T1000 (cell line): ENCODE measurements around the gene B3GNT4.
"Not testable (repeated sequence)": the region's sequence is repeated elsewhere in the genome, so short reads cannot be mapped to it uniquely, and the experiment has no call there.

Experiments used
- DNase-seq: peaks from one replicate; lab custom pipeline; 2025; ENCODE audit warnings: mixed read lengths; lab: John Stamatoyannopoulos, UW

The B3GNT4 gene

DNA sequence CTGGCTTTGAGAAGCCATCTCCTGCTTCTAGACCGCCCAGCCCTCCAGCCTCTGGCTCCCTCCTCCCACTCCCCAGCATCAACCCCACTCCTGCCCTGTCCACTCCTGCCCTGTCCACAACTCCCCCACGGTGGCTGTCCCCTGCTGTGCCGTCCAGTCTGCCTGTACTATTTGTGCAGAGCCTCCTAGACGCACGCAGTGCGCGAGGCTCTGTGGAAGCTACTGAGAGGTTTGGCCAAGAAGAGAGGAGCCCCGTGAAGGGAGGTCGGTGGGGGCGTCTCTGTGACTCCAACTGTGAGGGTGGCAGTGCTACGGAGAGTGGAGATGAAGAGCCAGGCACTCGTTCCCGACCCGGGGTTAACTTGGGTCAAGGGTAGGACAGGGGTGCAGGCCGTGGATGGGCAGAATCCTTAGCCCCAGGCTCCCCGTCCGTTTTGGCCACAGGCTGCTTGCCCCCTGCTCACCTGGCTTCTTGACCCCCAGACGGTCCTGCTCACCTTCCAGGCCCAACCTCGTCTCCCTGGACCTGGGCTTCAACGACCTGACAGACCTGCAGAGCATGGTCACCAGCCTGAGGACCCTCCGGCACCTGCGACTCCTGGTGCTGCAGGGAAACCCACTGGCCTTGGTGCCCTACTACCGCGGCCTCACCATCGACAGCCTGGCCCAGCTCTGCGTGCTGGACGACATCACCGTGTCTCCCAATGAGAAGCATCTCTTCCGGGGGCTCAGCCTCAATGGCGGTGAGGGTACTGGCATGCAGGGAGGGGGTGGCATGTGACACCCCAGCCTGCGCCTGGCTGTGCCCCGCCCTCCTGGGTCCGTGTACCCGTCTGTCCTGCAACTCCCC lies 13.7 kb upstream of the B3GNT4 start:
- no peak for DNase-seq

DNA sequence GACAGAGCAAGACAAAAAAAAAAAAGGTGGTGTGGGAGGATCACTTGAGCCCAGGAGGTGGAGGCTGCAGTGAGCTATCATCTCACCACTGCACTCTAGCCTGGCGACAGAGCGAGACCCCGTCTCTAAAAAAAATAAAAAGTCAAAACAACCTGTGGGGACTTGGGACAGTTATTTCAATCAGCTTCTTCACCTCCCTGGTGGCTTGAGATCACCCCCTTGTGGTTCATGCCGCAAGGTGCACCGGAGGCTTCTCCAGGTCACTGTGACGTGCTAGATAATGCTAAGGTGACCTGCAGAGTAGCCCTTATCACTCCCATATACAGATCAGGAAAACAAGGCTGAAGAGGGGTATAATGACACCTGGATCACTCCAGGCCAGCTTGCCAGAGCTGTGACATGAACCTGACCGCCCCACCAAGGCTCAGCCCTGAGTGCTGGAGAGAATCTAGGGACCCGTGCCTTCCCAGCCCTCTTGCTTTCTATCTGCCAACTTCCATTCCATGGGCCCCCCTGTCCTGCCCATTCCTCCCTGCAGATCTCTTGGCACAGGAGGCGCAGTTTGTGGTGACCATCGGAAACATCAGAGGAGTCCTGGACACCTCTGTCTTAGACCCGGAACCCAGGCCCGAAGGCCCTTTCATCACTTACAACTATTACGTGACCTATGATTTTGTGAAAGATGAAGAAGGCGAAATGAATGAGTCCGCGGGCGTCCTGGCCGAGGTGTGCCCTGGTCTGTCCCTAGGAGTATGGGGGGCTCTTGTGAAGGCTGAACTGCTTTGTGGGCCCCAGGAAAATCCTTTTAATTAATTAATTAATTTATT lies 12.5 kb upstream of the B3GNT4 start:
- peak; percentile 69 for DNase-seq

DNA sequence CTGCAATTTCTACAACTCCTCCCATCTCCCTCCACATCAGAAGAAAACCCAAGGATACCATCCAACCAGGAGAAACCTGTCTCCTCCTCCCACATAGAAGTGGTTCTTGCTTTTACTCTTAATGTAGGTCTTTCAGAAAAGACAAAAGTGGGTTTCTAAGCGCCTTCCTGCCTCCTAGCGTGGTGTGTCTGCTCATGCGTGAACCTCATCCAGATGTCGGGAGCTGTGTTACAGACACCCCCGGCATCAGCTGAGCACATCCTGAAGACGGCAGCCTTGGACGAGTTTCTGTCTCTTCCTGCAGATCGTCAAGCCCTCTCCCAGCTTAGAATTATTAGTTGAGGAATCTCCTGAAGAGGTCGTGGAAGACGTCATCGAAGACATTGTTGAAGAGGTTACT lies 11.1 kb upstream of the B3GNT4 start:
- DNase-seq: no peak

DNA sequence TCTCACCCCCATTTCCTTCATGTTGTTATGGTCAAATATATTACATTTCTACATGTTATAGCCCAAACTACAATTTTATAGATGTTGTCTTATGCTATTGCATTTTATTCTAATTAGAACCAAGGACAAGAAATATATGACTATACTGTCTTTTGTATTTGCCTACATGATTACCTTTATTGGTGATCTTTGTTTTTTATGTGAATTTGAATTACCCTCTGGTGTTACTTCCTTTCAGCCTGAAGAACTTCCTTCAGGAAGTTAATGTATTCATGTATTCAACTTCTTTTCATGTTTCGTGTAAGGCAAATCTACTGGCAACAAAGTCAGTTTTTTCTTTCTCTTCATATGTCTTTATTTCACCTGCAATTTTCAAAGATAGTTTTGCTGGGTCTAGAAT lies 8.7 kb upstream of the B3GNT4 start:
- no peak for DNase-seq

DNA sequence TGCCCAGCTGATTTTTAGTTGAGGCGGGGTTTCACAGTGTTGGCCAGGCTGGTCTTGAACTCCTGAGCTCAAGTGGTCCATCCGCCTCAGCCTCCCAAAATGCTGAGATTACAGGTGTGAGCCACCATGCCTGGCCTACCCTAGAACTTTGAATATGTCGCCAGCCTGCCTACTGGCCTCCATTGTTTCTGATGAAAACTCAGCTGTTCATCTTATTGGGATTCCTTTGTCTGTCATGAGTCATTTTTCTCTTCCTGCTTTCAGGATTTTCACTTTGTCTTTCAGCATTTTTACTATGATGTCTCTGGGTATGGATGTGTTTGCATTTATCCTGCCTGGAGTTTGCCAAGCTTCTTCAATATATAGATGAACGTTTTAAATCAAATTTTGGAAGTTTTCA lies 8.1 kb upstream of the B3GNT4 start:
- no peak for DNase-seq

DNA sequence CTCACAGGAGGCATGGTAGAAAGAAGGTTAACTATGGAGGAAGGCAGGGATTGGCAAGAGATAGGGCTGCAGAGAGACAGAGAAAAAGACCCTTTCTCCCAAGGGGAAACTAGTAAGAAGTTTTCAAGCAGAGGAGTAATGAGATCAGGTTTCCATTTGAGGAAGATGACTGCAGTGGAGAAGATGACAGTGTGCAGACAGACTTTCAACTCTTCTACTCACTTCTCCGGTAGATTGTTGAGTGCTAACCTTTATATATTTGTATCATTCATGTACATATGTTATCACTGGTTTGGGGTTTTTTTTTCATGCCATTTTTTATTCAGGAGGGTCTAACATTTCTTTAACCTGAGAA lies 5.9 kb upstream of the B3GNT4 start:
- no peak for DNase-seq

DNA sequence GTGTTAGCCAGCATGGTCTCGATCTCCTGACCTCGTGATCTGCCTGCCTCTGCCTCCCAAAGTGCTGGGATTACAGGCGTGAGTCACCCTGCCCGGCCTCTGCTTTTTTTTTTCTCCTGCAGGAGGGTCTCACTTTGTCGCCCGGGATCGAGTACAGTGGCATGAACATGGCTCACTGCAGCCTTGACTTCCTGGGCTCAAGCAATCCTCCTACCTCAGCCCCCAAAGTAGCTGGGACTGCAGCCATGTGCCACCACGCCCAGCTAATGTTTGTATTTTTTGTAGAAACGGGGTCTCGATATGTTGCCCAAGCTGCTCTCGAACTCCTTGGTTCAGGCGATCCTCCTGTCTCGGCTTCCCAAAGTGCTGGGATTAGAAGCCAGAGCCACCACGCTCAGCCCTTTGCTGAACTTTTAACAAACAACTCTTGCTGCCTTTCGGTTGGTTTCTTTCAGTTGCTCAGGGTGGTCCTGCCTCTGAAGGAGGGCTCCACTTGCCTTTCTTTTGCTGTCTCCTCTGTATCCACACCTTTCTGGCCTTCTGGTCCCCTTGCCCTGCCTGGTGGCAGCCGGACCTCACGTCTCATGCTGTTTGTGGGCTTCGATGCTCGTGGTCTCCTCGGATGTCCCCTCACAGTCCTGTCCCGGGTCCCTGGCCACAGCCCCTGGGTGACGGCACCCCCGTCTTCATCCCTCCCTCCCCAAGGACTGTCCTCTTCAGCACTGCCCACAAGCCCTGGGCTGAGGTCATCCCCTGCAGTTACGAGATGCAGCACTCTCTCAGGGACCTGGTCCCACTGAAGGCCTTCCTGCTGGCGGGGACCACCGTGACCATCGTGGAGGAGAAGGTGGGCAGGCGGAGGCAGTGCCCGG lies 3.8 kb upstream of the B3GNT4 start:
- no peak for DNase-seq

DNA sequence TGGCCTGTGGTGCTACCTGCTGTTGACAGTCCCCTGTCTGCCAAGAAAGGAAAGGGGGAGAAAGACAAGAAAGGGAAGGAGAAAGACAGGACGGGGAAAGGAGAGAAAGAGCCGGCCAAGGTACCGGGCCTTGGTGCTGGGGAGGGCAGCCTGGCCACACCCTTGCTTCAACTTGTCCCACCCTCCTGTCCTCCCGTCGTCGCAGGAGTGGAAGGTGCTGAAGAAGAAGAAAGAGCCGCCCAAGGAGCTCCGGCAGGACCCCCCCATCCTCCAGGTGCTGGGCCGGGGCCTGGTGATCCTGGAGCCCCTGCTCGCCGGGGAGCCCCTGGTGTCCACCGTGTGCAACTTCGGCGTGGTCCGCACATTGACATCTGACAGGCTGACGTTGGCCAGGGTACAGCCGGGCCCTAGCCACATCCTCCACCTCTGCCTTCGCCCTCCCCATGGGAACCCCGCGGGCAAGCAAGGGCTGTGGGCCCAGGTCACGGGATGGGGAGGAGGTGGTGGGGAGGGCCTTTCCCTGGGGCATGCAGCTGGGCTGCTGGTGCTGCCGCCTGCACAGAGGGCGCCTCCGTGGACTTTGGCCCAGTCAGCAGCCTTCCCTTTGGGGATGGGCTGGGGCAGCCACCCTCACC lies 2.9 kb upstream of the B3GNT4 start:
- no peak for DNase-seq

DNA sequence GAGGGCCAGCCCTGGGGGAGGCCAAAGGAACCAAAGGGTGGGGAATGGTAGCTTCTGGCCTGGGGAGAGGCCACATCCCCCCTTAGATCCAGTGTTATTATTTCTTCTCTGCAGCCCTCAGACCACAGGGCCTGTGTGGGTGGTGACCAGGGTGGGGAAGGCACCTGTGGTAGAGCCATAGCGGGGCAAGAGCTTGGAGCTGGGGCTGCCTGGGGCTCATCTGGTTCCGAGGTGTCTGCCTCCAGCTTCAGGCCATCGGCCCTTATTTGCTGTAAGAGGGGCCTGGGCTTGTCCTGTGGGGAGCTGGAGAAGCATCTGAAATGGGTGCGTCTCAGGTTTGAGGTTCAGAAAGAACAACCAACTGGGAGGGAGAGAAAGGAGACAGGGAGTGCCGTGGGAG lies 2.1 kb upstream of the B3GNT4 start:
- DNase-seq: no peak

DNA sequence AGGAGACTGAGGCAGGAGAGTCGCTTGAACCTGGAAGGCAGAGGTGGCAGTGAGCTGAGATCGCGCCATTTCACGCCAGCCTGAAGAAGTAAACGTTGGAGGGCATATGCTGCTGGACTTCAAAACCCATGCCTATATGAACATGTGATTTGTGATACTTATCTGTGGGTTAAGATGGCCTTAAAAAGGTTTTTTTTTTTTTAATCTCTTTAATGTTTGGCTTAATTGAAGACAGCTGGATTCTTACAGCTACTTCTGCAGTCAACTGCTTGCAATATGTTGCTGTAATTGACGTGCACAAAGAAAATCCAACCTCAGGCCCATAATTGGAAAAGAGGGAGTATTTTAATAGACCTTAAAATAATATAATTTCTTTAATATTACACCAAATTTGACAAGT lies 1.5 kb upstream of the B3GNT4 start:
- DNase-seq: no peak

DNA sequence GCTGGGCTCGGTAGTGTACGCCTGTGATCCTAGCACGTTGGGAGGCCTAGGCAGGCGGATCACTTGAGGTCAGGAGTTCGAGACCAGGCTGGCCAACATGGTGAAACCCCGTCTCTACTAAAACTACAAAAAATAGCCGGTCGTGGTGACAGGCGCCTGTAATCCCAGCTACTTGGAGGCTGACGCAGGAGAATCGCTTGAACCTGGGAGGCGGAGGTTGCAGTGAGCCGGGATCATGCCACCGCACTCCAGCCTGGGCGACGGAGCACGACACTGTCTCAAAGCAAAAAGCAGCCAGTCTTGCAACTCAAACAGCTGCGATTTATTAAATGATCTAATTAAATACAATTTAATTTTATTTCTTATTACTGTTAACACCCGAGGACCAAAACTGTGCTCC lies 698 bp upstream of the B3GNT4 start:
- DNase-seq: not testable (repeated sequence)

DNA sequence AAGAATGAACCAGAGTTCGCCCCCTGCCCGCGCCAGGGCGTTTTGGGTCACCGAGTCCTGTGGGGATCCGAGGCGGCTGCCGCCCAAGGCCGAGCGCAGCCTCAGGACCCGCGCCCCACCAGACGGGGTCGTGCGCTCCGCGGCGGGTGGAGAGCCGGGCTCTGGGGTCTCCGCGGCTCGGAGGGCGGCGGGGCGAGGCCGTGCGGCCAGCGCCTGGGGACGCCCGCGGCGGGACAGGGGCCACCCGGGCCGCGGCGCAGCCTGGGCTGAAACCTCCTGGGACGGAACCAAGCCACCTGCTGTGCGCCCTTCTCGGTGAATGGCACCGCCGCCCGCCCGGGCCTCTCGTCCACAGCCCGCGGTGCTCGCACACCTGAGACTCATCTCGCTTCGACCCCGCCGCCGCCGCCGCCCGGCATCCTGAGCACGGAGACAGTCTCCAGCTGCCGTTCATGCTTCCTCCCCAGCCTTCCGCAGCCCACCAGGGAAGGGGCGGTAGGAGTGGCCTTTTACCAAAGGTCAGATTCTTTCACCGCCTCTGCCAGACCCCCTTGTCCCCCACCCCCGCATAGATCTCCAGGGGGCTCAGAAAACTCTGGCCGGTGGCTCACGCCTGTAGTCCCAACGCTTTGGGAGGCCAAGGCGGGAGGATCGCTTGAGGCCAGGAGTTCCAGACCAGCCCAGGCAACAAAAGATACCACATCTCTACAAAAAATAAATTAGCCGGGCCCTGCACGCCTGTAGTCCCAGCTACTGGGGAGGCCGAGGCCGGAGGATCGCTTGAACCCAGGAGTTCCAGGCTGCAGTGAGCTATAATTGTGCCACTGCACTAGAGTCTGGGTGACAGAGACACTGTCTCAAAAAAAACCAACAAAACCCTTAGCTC lies 901 bp downstream of the B3GNT4 start:
- DNase-seq: no peak

DNA sequence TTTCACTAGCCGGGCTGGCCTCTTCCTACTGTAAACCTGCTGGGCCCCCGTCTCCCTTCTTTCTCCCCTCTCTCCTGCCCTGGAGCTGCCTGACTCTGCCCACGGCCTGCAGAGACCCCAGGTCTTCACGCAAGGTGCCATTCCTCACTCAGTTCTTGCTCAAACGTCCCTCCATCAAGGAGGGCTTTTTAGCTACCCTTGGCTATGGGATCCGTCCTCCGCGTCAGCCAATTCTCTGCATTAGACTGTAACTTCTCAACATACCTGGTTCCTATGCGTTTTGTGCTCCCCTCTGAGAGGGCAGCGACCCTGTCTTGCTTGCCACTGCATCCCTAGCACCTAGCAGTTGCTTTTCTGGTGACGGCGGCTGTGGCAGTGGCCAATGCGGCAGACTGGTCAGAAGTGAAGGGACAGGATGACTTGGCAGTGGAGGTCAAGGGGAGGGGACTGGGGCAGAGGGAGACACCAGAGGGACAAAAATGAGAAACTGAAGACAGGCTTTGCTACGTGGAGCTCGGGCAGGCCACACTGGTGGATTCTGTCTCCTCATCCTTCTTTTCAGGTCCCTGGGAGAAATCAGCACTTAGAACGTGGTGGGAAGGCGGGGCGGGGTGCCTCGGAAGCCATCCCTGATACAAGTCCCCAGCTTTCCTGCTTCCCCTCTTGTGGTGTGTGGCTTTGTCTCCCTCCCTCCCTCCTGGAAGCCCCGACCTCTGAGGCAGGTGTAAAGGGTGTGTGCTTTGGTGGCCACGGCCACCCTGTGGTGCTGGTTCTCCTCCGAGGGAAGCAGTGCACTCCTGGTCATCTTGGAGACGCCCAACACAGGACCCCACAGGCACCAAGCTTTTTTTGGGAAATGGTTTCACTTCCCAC lies 1.8 kb downstream of the B3GNT4 start:
- DNase-seq: no peak

DNA sequence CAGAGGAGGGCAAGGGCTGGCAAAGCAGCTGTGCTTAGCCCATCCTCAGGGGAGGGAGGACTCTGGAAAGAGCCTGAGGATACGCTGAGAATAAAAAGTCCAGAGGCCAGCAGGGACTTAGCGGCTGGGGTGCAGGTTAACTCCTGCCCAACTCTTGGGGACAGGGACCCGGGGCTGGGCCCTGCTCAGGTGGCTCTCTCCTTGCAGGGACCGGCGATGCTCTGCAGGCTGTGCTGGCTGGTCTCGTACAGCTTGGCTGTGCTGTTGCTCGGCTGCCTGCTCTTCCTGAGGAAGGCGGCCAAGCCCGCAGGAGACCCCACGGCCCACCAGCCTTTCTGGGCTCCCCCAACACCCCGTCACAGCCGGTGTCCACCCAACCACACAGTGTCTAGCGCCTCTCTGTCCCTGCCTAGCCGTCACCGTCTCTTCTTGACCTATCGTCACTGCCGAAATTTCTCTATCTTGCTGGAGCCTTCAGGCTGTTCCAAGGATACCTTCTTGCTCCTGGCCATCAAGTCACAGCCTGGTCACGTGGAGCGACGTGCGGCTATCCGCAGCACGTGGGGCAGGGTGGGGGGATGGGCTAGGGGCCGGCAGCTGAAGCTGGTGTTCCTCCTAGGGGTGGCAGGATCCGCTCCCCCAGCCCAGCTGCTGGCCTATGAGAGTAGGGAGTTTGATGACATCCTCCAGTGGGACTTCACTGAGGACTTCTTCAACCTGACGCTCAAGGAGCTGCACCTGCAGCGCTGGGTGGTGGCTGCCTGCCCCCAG lies 2.8 kb downstream of the B3GNT4 start:
- DNase-seq: no peak

DNA sequence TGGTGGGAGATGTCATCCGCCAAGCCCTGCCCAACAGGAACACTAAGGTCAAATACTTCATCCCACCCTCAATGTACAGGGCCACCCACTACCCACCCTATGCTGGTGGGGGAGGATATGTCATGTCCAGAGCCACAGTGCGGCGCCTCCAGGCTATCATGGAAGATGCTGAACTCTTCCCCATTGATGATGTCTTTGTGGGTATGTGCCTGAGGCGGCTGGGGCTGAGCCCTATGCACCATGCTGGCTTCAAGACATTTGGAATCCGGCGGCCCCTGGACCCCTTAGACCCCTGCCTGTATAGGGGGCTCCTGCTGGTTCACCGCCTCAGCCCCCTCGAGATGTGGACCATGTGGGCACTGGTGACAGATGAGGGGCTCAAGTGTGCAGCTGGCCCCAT lies 3.5 kb downstream of the B3GNT4 start:
- DNase-seq: no peak

DNA sequence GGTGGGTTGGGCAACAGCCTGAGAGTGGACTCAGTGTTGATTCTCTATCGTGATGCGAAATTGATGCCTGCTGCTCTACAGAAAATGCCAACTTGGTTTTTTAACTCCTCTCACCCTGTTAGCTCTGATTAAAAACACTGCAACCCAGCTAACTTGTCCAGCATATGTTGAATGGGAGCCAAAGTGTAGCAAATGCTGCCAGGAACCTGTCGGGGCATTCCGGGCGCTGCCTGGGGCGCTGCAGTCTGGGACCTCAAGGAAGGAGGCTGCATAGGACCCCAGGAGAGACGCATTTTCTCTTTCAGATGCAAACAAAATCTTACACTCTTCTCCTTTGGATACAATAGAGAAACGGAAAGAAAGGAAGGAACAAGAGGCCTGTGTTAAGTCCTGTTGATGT lies 3.9 kb downstream of the B3GNT4 start:
- DNase-seq: no peak

DNA sequence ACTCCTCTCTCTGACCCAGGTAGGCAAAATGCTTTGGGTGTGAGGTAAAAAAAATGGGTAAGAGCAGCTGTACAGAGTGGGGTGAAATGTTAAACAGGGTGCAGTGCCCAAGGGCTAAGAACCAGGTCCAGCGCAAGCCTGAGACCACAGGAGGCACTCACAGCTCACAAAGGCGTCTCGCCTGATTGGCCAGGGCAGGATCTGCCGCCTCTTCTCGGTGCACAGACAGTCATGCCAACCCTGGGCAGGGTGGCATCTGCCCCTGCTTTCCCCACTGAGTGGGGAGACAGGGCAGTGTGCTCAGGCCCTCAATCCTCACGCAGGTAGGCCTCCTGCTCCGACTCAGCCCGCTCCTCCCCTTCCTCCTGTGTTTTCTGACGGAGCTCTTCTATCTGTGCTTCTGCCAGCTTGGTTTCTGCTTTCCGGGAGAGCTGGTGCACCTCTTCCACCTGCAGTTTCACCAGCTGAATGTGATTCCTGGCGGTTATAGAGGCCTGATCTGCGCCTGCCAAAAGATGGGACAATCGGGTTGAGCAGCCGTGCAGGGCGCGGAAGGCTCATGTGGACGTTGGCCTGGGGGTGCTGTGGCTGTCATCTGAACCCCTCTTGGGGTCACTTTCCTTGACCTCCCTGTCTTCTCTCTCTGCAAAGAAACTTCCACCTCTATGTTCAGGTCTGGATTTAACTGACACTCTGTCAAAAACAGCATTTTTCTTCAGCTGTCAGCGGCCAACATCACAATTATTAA lies 4.7 kb downstream of the B3GNT4 start:
- DNase-seq: no peak

DNA sequence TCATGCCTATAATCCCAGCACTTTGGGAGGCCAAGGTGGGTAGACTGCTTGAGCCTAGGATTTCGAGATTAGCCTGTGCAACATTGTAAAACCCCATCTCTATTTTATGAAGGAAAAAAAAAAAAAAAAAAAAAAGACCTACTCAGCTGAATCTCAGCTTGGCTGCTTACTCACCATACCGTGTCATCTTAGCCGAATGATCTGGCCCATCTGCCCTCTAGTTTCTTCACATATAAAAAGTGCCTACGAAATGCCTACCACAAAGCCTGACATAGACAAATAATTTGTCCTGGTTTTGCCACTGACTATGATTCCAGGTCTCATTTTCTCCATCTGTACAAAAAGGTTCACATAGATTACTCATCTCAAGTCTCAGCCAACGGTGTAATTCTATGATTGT lies 12.3 kb downstream of the B3GNT4 start:
- DNase-seq: no peak
